ENCODE measurements around the gene PRKCE.
"Not testable (repeated sequence)": the region's sequence is repeated elsewhere in the genome, so short reads cannot be mapped to it uniquely, and the experiment has no call there.

The PRKCE gene

GRCh38 chr2:45696708-45697107, 45.2 kb downstream of the PRKCE start:
- DNase-seq (ENCODE audit: low read depth in 2 of 3, low spot score in 2 of 3): no peak

- no peak for DNase-seq (ENCODE audit: low read depth in 2 of 3, low spot score in 2 of 3)
Measured at GRCh38 chr2:45697190-45697589, 45.7 kb downstream of the PRKCE start.

GRCh38 chr2:45698554-45698953, 47.1 kb downstream of the PRKCE start:
- DNase-seq (ENCODE audit: low read depth in 2 of 3, low spot score in 2 of 3): no peak

GRCh38 chr2:45699032-45699658, 47.7 kb downstream of the PRKCE start:
- no peak for DNase-seq (ENCODE audit: low read depth in 2 of 3, low spot score in 2 of 3)

GRCh38 chr2:45700407-45701013, 49.0 kb downstream of the PRKCE start:
- DNase-seq (ENCODE audit: low read depth in 2 of 3, low spot score in 2 of 3): no peak

- DNase-seq (ENCODE audit: low read depth in 2 of 3, low spot score in 2 of 3): no peak
Measured at GRCh38 chr2:45705233-45705632, 53.8 kb downstream of the PRKCE start.

GRCh38 chr2:45706033-45706432, 54.6 kb downstream of the PRKCE start:
- DNase-seq (ENCODE audit: low read depth in 2 of 3, low spot score in 2 of 3): no peak

- DNase-seq (ENCODE audit: low read depth in 2 of 3, low spot score in 2 of 3): no peak
Measured at GRCh38 chr2:45707006-45707405, 55.5 kb downstream of the PRKCE start.

GRCh38 chr2:45707661-45708060, 56.2 kb downstream of the PRKCE start:
- no peak for DNase-seq (ENCODE audit: low read depth in 2 of 3, low spot score in 2 of 3)

- DNase-seq (ENCODE audit: low read depth in 2 of 3, low spot score in 2 of 3): no peak
Measured at GRCh38 chr2:45708501-45708900, 57.0 kb downstream of the PRKCE start.

- no peak for DNase-seq (ENCODE audit: low read depth in 2 of 3, low spot score in 2 of 3)
Measured at GRCh38 chr2:45709137-45709536, 57.7 kb downstream of the PRKCE start.

GRCh38 chr2:45710468-45710867, 59.0 kb downstream of the PRKCE start:
- DNase-seq (ENCODE audit: low read depth in 2 of 3, low spot score in 2 of 3): no peak

- no peak for DNase-seq (ENCODE audit: low read depth in 2 of 3, low spot score in 2 of 3)
Measured at GRCh38 chr2:45711224-45711623, 59.7 kb downstream of the PRKCE start.

GRCh38 chr2:45712570-45712969, 61.1 kb downstream of the PRKCE start:
- no peak for DNase-seq (ENCODE audit: low read depth in 2 of 3, low spot score in 2 of 3)

GRCh38 chr2:45713136-45713535, 61.7 kb downstream of the PRKCE start:
- no peak for DNase-seq (ENCODE audit: low read depth in 2 of 3, low spot score in 2 of 3)

- DNase-seq (ENCODE audit: low read depth in 2 of 3, low spot score in 2 of 3): no peak
Measured at GRCh38 chr2:45713591-45713990, 62.1 kb downstream of the PRKCE start.

- DNase-seq (ENCODE audit: low read depth in 2 of 3, low spot score in 2 of 3): no peak
Measured at GRCh38 chr2:45714679-45715078, 63.2 kb downstream of the PRKCE start.

- DNase-seq (ENCODE audit: low read depth in 2 of 3, low spot score in 2 of 3): no peak
Measured at GRCh38 chr2:45715601-45716379, 64.3 kb downstream of the PRKCE start.

- DNase-seq (ENCODE audit: low read depth in 2 of 3, low spot score in 2 of 3): not testable (repeated sequence)
Measured at GRCh38 chr2:45716432-45716831, 65.0 kb downstream of the PRKCE start.

GRCh38 chr2:45716915-45717314, 65.4 kb downstream of the PRKCE start:
- no peak for DNase-seq (ENCODE audit: low read depth in 2 of 3, low spot score in 2 of 3)

GRCh38 chr2:45720210-45720609, 68.7 kb downstream of the PRKCE start:
- DNase-seq (ENCODE audit: low read depth in 2 of 3, low spot score in 2 of 3): no peak

GRCh38 chr2:45721150-45721549, 69.7 kb downstream of the PRKCE start:
- no peak for DNase-seq (ENCODE audit: low read depth in 2 of 3, low spot score in 2 of 3)
